HL-60 (cell line): ENCODE results near the gene WASHC3.

Source experiments
- DNase-seq, 2 experiments: peaks; one replicate each; pipeline ENCODE4 v3.0.0-alpha.2; 2010 to 2020; ENCODE audit warnings: low read depth in 1 of 2, low spot score in 1 of 2
- H3K27ac ChIP-seq: fragments of 250-450 bp; sonication (Bioruptor Pico); replicated peaks from 2 replicates; pipeline ENCODE4 v1.5.1; 2020; ENCODE audit warnings: mild to moderate bottlenecking, moderate library complexity
- H3K27me3 ChIP-seq: fragments of 250-450 bp; sonication (Bioruptor Pico); 2 replicates; pipeline ENCODE4 v1.5.1; 2021; ENCODE audit warnings: mild to moderate bottlenecking, moderate library complexity; ENCODE audit not compliant: insufficient read depth, poor library complexity, severe bottlenecking
- H3K4me3 ChIP-seq: replicated peaks from 2 replicates; pipeline ENCODE4 v1.5.1; 2011; ENCODE audit warnings: mild to moderate bottlenecking, control low read depth, low read length; ENCODE audit not compliant: insufficient read depth
- CTCF ChIP-seq: IDR thresholded peaks from one replicate; pipeline ENCODE4 v1.5.1; 2011; ENCODE audit warnings: low read length, control low read depth, inconsistent platforms; ENCODE audit not compliant: insufficient read depth
- GABPA ChIP-seq: IDR thresholded peaks from 2 replicates; pipeline ENCODE4 v1.6.1; 2012; ENCODE audit warnings: low read depth
- POLR2AphosphoS5 ChIP-seq: IDR thresholded peaks from 2 replicates; pipeline ENCODE4 v1.6.1; 2012; ENCODE audit warnings: low read depth
- REST ChIP-seq: IDR thresholded peaks from 2 replicates; pipeline ENCODE4 v1.6.1; 2012; ENCODE audit warnings: low read depth; ENCODE audit not compliant: insufficient replicate concordance
- SPI1 ChIP-seq: IDR thresholded peaks from 2 replicates; pipeline ENCODE4 v1.6.1; 2012; ENCODE audit warnings: low read depth, mild to moderate bottlenecking, borderline replicate concordance

Gene WASHC3

GRCh38 chr12:101982307-101982706 is 79.5 kb downstream of the WASHC3 start:
- H3K4me3 ChIP-seq, result no peak overlapping the region
- DNase-seq, result no peak
- no peaks in the 10 kb centered on the region for H3K27me3 ChIP-seq
- no peak overlapping the region for H3K27ac ChIP-seq
- no peak for TF ChIP-seq POLR2AphosphoS5
- no peak for TF ChIP-seq GABPA
- TF ChIP-seq CTCF, result no peak
- no peak for TF ChIP-seq REST
- no peak for TF ChIP-seq SPI1

- H3K4me3 ChIP-seq, result no peak overlapping the region
- H3K27ac ChIP-seq, result no peak overlapping the region
- no peak for DNase-seq
- no peaks in the 10 kb centered on the region for H3K27me3 ChIP-seq
- TF ChIP-seq REST (no peak), POLR2AphosphoS5 (no peak), CTCF (no peak), SPI1 (no peak), GABPA (no peak)
These were observed 79.9 kb downstream of the WASHC3 start for GRCh38 chr12:101981868-101982267.

- no peak for TF ChIP-seq CTCF
- TF ChIP-seq SPI1, result no peak
- TF ChIP-seq POLR2AphosphoS5, result no peak
- no peak for TF ChIP-seq REST
- no peak for TF ChIP-seq GABPA
- H3K27me3 ChIP-seq, result no peaks in the 10 kb centered on the region
- no peak for DNase-seq
These were observed 93.0 kb downstream of the WASHC3 start for GRCh38 chr12:101968770-101969169.

More at GRCh38 chr12:101968770-101969169, 93.0 kb downstream of the WASHC3 start:
- H3K27ac ChIP-seq, result no peak overlapping the region
- H3K4me3 ChIP-seq, result no peak overlapping the region
